ENCODE measurements around the gene DNAJA1.

GRCh38 chr9:33044677-33045282 lies 19.7 kb downstream of the DNAJA1 start:
- TF ChIP-seq POLR2A (IDR thresholded peaks at IDR 0.05), result no peak
- TF ChIP-seq, protein P1, sequence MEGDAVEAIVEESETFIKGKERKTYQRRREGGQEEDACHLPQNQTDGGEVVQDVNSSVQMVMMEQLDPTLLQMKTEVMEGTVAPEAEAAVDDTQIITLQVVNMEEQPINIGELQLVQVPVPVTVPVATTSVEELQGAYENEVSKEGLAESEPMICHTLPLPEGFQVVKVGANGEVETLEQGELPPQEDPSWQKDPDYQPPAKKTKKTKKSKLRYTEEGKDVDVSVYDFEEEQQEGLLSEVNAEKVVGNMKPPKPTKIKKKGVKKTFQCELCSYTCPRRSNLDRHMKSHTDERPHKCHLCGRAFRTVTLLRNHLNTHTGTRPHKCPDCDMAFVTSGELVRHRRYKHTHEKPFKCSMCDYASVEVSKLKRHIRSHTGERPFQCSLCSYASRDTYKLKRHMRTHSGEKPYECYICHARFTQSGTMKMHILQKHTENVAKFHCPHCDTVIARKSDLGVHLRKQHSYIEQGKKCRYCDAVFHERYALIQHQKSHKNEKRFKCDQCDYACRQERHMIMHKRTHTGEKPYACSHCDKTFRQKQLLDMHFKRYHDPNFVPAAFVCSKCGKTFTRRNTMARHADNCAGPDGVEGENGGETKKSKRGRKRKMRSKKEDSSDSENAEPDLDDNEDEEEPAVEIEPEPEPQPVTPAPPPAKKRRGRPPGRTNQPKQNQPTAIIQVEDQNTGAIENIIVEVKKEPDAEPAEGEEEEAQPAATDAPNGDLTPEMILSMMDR (IDR thresholded peaks at IDR 0.05), result peak in 1 of 6 experiments; percentile 21
